ENCODE data around the gene ST3GAL4. TPM values are rescaled to one million over a fixed set of nuclear protein-coding genes. Genes with fewer than 3 reads are reported as not detected.

The ST3GAL4 gene
- total RNA-seq, 1 donor from 2014 or later, result 0.71 TPM

- peaks cover 67% of the 10 kb centered on the region for H3K36me3 Mint-ChIP-seq (ENCODE audit: low read depth)
- no peak overlapping the region for H3K4me3 Mint-ChIP-seq
- intact Hi-C loops (cut with micrococcal nuclease), result loop anchor here (1.0 kb wide), 1 partner anchor 170 kb away; no protein-coding TSS in a partner anchor
- ChIA-PET POLR2A (interaction anchor here (0.9 kb wide), 1 partner anchor 171 kb away, joined by 3 read pairs; no protein-coding TSS in a partner anchor), CTCF (interaction anchor here (0.7 to 3.5 kb wide), 12 partner anchors 9 to 1033 kb away, joined by 3 to 36 read pairs (median 3); partner anchors contain the start of genes FOXRED1 and ST3GAL4)
- ATAC-seq (ENCODE audit: low read depth), result peak; percentile 61
- TF ChIP-seq CTCF (IDR thresholded peaks at IDR 0.05), result peak; percentile 30
- peaks cover 3% of the 10 kb centered on the region for H3K9me3 Mint-ChIP-seq
- peaks cover 35% of the 10 kb centered on the region for H3K4me1 Mint-ChIP-seq
- DNase-seq, result peak; percentile 35
- H3K27ac Mint-ChIP-seq, result no peak overlapping the region
- H3K27me3 Mint-ChIP-seq, result no peaks in the 10 kb centered on the region
Measured at GRCh38 chr11:126310200-126310991, 45.1 kb upstream of the ST3GAL4 start.

DNA sequence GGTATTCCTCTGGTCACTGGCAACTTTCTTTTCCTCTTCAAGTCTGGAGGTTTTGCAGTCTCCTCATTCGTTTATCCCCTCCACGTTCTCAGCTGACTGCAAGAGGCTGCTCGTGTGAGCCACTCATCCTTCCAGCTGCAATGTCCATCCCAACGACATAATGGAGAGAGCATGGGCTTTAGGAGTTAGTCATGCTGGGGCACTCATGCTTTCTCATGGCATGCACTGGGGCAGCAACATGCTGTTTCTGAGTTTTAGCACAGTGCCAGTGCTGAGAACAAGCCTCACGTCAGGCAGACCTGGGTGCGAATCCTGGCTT is 44.5 kb upstream of the ST3GAL4 start:
- ATAC-seq (ENCODE audit: low read depth), result no peak
- H3K36me3 Mint-ChIP-seq (ENCODE audit: low read depth), result peaks cover 67% of the 10 kb centered on the region

GRCh38 chr11:126311401-126312291 is 43.8 kb upstream of the ST3GAL4 start:
- H3K27ac Mint-ChIP-seq, result no peak overlapping the region
- DNase-seq (no peak), ATAC-seq (ENCODE audit: low read depth) (no peak)
- intact Hi-C loops (cut with micrococcal nuclease), result no loop called here
- H3K9me3 Mint-ChIP-seq, result peaks cover 3% of the 10 kb centered on the region
- peaks cover 24% of the 10 kb centered on the region for H3K4me1 Mint-ChIP-seq
- CTCF ChIA-PET, result interaction anchor here (0.9 to 3.5 kb wide), 7 partner anchors 12 to 169 kb away, joined by 3 to 36 read pairs (median 3); partner anchors contain the start of genes FOXRED1 and ST3GAL4
- TF ChIP-seq CTCF (IDR thresholded peaks at IDR 0.05), result no peak
- POLR2A ChIA-PET, result no interaction called here
- H3K36me3 Mint-ChIP-seq (ENCODE audit: low read depth), result peaks cover 73% of the 10 kb centered on the region
- H3K27me3 Mint-ChIP-seq, result no peaks in the 10 kb centered on the region
- H3K4me3 Mint-ChIP-seq, result no peak overlapping the region

More for the DNA sequence above, 44.5 kb upstream of the ST3GAL4 start:
- no peak for TF ChIP-seq CTCF (IDR thresholded peaks at IDR 0.05)
- H3K9me3 Mint-ChIP-seq, result peaks cover 3% of the 10 kb centered on the region
- no peaks in the 10 kb centered on the region for H3K27me3 Mint-ChIP-seq
- H3K27ac Mint-ChIP-seq, result no peak overlapping the region
- ChIA-PET CTCF (interaction anchor here (0.7 to 3.5 kb wide), 11 partner anchors 8 to 1032 kb away, joined by 3 to 36 read pairs (median 3); partner anchors contain the start of genes FOXRED1 and ST3GAL4), POLR2A (interaction anchor here (0.9 kb wide), 1 partner anchor 170 kb away, joined by 3 read pairs; no protein-coding TSS in a partner anchor)
- no peak overlapping the region for H3K4me3 Mint-ChIP-seq
- intact Hi-C loops (cut with micrococcal nuclease), result loop anchor here (1.0 kb wide), 1 partner anchor 169 kb away; no protein-coding TSS in a partner anchor
- peaks cover 30% of the 10 kb centered on the region for H3K4me1 Mint-ChIP-seq
- DNase-seq, result no peak

GRCh38 chr11:126312961-126313360 is 42.5 kb upstream of the ST3GAL4 start:
- no peak overlapping the region for H3K27ac Mint-ChIP-seq

More at GRCh38 chr11:126312961-126313360, 42.5 kb upstream of the ST3GAL4 start:
- Mint-ChIP-seq H3K4me1 (peaks cover 26% of the 10 kb centered on the region), H3K27me3 (no peaks in the 10 kb centered on the region), H3K36me3 (ENCODE audit: low read depth) (peaks cover 74% of the 10 kb centered on the region), H3K4me3 (no peak overlapping the region), H3K9me3 (peaks cover 3% of the 10 kb centered on the region)
- intact Hi-C loops (cut with micrococcal nuclease), result no loop called here
- no peak for ATAC-seq (ENCODE audit: low read depth)
- TF ChIP-seq CTCF (IDR thresholded peaks at IDR 0.05), result no peak
- DNase-seq, result no peak
- ChIA-PET CTCF (no interaction called here), POLR2A (interaction anchor here (0.5 kb wide), 1 partner anchor 161 kb away, joined by 5 read pairs; no protein-coding TSS in a partner anchor)

All from activated B cell treated with CpG ODN at 0.5 μM for 24 hours (primary cell).